HUES48 (cell line): ENCODE results near the gene C2CD4A.
"Not testable (repeated sequence)": the region's sequence is repeated elsewhere in the genome, so short reads cannot be mapped to it uniquely, and the experiment has no call there.

ENCODE experiments used
- H3K27ac ChIP-seq: one replicate; pipeline ENCODE4 v1.7.0; 2013; ENCODE audit warnings: low read depth, low read length, inconsistent platforms
- H3K27me3 ChIP-seq: 2 replicates; pipeline ENCODE4 v1.6.1; 2013; ENCODE audit warnings: mild to moderate bottlenecking, low read length; ENCODE audit not compliant: control insufficient read depth, insufficient read depth
- H3K36me3 ChIP-seq: 2 replicates; pipeline ENCODE4 v1.6.1; 2013; ENCODE audit warnings: low read length; ENCODE audit not compliant: control insufficient read depth, insufficient read depth
- H3K4me1 ChIP-seq: 2 replicates; pipeline ENCODE4 v1.6.1; 2013; ENCODE audit warnings: mild to moderate bottlenecking, low read length; ENCODE audit not compliant: control insufficient read depth, insufficient read depth
- H3K4me3 ChIP-seq: 2 replicates; pipeline ENCODE4 v1.5.1; 2013; ENCODE audit warnings: mild to moderate bottlenecking, low read depth, low read length
- H3K9ac ChIP-seq: 2 replicates; pipeline ENCODE4 v1.6.1; 2013; ENCODE audit warnings: mild to moderate bottlenecking, low read depth, low read length, moderate library complexity
- H3K9me3 ChIP-seq: 2 replicates; pipeline ENCODE4 v1.6.1; 2013; ENCODE audit warnings: low read length; ENCODE audit not compliant: control insufficient read depth, insufficient read depth

The C2CD4A gene

GRCh38 chr15:62066663-62067447 lies at the start of gene C2CD4A:
C2CD4A (plus strand) TSS chr15:62066977; CDS start chr15:62067614, 637 bp downstream.
- Histone ChIP-seq H3K27me3 (peaks cover 79% of the 10 kb centered on the region), H3K4me3 (peak within 1 kb of the TSS; percentile 49), H3K4me1 (peaks cover 15% of the 10 kb centered on the region; the same call in 1 of the 2 replicates), H3K9me3 (no peaks in the 10 kb centered on the region), H3K27ac (no peak within 1 kb of the TSS), H3K9ac (0 out of 2 replicates have a peak within 1 kb of the TSS, but pooled peaks have one; percentile 10), H3K36me3 (no peaks in the 10 kb centered on the region)

GRCh38 chr15:62020576-62021160 lies 46.1 kb upstream of the C2CD4A start:
- Histone ChIP-seq H3K27me3 (no peaks in the 10 kb centered on the region), H3K27ac (no peak overlapping the region), H3K9me3 (no peaks in the 10 kb centered on the region), H3K4me1 (no peaks in the 10 kb centered on the region), H3K36me3 (no peaks in the 10 kb centered on the region), H3K9ac (no peak overlapping the region), H3K4me3 (no peak overlapping the region)

- Histone ChIP-seq H3K4me3 (no peak overlapping the region), H3K4me1 (no peaks in the 10 kb centered on the region), H3K9me3 (no peaks in the 10 kb centered on the region), H3K27ac (no peak overlapping the region), H3K27me3 (no peaks in the 10 kb centered on the region), H3K9ac (no peak overlapping the region), H3K36me3 (no peaks in the 10 kb centered on the region)
Measured at GRCh38 chr15:62021991-62022600, 44.7 kb upstream of the C2CD4A start.

DNA sequence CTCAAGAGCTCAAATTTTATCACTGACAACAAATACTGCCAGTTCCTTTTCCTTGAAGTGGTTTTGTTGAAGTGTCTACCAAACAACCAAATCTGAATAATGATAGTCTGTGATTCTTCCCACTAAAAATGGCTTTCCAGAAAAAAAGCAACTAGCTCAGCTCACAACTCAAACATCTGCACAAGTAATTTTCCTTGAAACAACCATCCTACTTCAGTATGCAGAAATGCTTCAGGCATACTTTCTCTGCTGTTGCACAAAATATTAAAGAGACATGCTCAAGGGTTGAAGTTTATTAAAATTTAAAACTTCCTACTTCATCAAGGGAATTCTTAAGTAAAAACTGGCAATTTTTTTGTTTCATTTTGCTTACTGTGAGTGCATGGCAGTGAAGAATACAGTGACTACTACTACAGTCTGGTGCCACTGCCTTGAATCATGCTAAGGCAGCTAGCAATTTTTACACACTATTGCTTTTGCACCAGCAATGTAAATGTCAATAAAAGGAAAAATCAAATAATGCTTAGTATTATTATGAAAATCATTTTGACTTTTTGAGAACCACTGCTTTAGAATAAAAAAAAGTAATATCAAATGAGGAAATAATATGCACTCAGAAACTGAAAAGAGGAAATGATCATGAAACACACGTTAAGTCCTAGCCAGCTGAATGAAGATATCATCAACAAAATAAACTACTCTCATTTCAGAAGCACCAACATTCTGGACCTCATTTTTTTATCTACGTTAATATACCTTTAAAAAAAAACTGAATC lies 40.1 kb upstream of the C2CD4A start:
- no peak overlapping the region for H3K27ac ChIP-seq
- no peaks in the 10 kb centered on the region for H3K9me3 ChIP-seq
- H3K36me3 ChIP-seq: no peaks in the 10 kb centered on the region
- H3K9ac ChIP-seq: no peak overlapping the region
- H3K27me3 ChIP-seq: no peaks in the 10 kb centered on the region
- H3K4me3 ChIP-seq: no peak overlapping the region
- H3K4me1 ChIP-seq: no peaks in the 10 kb centered on the region

GRCh38 chr15:62027263-62027565 lies 39.6 kb upstream of the C2CD4A start:
- no peak overlapping the region for H3K27ac ChIP-seq
- no peaks in the 10 kb centered on the region for H3K27me3 ChIP-seq
- H3K9me3 ChIP-seq: no peaks in the 10 kb centered on the region
- no peak overlapping the region for H3K4me3 ChIP-seq
- H3K36me3 ChIP-seq: no peaks in the 10 kb centered on the region
- H3K4me1 ChIP-seq: no peaks in the 10 kb centered on the region
- H3K9ac ChIP-seq: no peak overlapping the region

DNA sequence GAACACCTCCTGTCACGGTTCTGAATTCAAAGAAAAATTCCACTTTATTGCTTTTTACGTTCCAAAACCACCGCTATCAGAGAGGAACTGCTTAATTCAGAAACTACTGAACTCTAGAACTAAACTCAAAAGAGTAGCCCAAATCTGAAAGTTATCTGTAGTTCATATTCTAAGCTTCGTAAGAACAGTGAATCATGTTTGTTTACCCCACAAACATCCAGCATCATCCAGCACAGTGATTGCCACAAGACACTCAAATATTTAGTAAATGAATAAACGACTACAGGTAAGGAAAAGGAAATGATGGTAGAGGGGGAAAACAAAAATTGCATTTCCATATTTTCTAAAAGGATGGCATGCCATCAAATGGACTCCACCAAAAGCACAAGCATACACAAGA lies 38.9 kb upstream of the C2CD4A start:
- no peak overlapping the region for H3K27ac ChIP-seq
- H3K9me3 ChIP-seq: no peaks in the 10 kb centered on the region
- H3K4me1 ChIP-seq: no peaks in the 10 kb centered on the region
- no peaks in the 10 kb centered on the region for H3K27me3 ChIP-seq
- H3K36me3 ChIP-seq: no peaks in the 10 kb centered on the region
- H3K9ac ChIP-seq: no peak overlapping the region
- no peak overlapping the region for H3K4me3 ChIP-seq

DNA sequence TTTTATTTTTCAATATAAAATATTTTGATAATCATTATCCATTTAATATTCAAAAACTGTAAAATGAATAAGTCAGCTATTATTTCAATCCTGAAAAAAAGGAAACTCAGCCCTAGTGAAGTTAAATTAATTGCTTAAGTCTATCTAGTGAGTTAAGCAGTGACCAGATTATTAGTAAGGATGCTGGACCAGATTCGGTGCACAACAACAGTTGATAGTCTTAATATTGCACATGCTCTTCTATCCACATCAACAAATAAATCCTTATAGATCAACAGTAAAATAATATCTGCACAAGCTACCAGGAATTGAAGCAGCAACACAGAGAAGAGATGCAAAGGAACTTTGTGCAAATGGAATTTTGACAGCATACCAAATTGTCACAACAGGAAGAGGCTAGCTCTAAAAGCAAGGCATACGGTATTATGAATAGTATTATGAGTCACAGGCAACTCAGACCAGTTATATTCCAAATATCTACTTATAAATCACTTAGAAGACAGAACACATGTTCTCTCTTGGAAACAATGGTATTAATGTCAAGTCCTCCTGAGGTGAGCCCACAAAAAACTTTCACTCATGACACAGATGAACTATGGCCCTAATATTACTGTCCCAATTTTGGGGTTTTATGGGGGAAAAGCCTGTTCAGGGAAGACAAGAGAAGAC lies 31.4 kb upstream of the C2CD4A start:
- Histone ChIP-seq H3K9ac (no peak overlapping the region), H3K36me3 (no peaks in the 10 kb centered on the region), H3K4me1 (no peaks in the 10 kb centered on the region), H3K27ac (no peak overlapping the region), H3K9me3 (no peaks in the 10 kb centered on the region), H3K27me3 (no peaks in the 10 kb centered on the region), H3K4me3 (no peak overlapping the region)

- Histone ChIP-seq H3K9me3 (no peaks in the 10 kb centered on the region), H3K4me1 (no peaks in the 10 kb centered on the region), H3K36me3 (no peaks in the 10 kb centered on the region), H3K9ac (no peak overlapping the region), H3K27me3 (no peaks in the 10 kb centered on the region), H3K27ac (no peak overlapping the region), H3K4me3 (no peak overlapping the region)
Measured at GRCh38 chr15:62046078-62046743, 20.6 kb upstream of the C2CD4A start.

DNA sequence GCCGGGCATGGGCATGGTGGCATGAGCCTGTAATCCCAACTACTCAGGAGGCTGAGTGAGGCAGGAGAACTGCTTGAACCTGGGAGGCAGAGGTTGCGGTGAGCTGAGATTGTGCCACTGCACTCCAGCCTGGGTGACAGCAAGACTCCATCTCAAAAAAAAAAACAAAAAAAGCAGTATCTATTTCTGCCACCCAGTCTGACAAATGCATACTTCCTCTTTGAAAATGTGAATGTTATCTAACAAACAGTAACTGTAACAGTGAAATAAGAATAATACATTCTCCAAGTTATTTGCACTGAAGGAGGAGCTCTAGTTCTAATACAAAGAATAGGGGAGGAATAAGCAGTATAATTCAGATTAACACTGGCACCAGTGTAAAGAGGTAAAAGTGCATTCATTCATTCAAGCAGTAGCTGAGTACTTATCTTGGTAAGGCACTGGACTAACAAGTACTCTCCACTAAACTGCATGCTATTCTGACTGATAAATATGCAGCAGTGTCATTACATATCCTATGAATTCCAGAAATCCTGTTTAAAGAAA lies 19.4 kb upstream of the C2CD4A start:
- H3K9me3 ChIP-seq: no peaks in the 10 kb centered on the region
- no peak overlapping the region for H3K4me3 ChIP-seq
- H3K4me1 ChIP-seq: no peaks in the 10 kb centered on the region
- no peaks in the 10 kb centered on the region for H3K36me3 ChIP-seq
- H3K9ac ChIP-seq: no peak overlapping the region
- H3K27me3 ChIP-seq: no peaks in the 10 kb centered on the region
- H3K27ac ChIP-seq: no peak overlapping the region

GRCh38 chr15:62048254-62048653 lies 18.5 kb upstream of the C2CD4A start:
- not testable (repeated sequence) for H3K4me3 ChIP-seq, H3K27ac ChIP-seq, H3K36me3 ChIP-seq, H3K27me3 ChIP-seq, H3K9ac ChIP-seq, H3K4me1 ChIP-seq, H3K9me3 ChIP-seq
